ENCODE results near the gene ZBTB46.
A peak's percentile ranks its signal among the peaks of the same experiment; 100 is the strongest.

The ZBTB46 gene

DNA sequence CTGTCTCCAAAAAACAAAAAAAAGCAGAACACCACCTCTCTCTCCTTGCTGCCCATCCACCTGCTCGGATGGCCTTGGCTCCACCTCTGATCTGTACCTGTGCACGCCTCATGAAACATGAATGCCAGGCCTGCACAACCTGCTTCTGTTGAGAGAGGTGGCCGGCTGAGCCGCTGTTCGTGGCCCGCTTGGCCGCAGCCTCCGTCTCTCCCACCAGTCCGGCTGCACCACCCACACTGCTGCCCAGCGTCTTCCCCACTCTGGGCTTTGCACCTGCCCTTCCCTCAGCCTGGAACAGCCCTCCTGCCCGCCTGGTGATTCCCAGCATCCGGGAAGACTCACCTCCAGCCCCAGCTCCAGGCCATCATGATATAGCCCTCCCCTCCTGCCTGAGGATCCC lies 12.2 kb upstream of the ZBTB46 start:
- no peak overlapping the region for H3K4me3 ChIP-seq (ENCODE audit: low read length)
- H3K4me1 ChIP-seq (ENCODE audit: low read length) = peaks cover 28% of the 10 kb centered on the region
- H4K20me1 ChIP-seq (ENCODE audit: insufficient read depth, low read length) = no peaks in the 10 kb centered on the region
- H3K36me3 ChIP-seq (replicated peaks; ENCODE audit: low read depth, low read length) = no peaks in the 10 kb centered on the region
- H3K27me3 ChIP-seq (ENCODE audit: low read depth, low read length) = peaks cover 23% of the 10 kb centered on the region
- no peak overlapping the region for H3K27ac ChIP-seq (ENCODE audit: low read length)
- H3K9ac ChIP-seq (ENCODE audit: low read length) = no peak overlapping the region
- TF ChIP-seq EZH2phosphoT487 (IDR thresholded peaks at IDR 0.05; ENCODE audit: low read depth) = no peak
- TF ChIP-seq, protein P1, sequence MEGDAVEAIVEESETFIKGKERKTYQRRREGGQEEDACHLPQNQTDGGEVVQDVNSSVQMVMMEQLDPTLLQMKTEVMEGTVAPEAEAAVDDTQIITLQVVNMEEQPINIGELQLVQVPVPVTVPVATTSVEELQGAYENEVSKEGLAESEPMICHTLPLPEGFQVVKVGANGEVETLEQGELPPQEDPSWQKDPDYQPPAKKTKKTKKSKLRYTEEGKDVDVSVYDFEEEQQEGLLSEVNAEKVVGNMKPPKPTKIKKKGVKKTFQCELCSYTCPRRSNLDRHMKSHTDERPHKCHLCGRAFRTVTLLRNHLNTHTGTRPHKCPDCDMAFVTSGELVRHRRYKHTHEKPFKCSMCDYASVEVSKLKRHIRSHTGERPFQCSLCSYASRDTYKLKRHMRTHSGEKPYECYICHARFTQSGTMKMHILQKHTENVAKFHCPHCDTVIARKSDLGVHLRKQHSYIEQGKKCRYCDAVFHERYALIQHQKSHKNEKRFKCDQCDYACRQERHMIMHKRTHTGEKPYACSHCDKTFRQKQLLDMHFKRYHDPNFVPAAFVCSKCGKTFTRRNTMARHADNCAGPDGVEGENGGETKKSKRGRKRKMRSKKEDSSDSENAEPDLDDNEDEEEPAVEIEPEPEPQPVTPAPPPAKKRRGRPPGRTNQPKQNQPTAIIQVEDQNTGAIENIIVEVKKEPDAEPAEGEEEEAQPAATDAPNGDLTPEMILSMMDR (IDR thresholded peaks at IDR 0.05; ENCODE audit: low read depth, low read length) = no peak
- no peaks in the 10 kb centered on the region for H3K79me2 ChIP-seq (ENCODE audit: low read length)
- H3K9me3 ChIP-seq (ENCODE audit: insufficient read depth, low read length) = no peaks in the 10 kb centered on the region
- H3K4me2 ChIP-seq (ENCODE audit: low read length) = no peak overlapping the region
- H2AFZ ChIP-seq (ENCODE audit: low read depth, low read length) = no peak overlapping the region

DNA sequence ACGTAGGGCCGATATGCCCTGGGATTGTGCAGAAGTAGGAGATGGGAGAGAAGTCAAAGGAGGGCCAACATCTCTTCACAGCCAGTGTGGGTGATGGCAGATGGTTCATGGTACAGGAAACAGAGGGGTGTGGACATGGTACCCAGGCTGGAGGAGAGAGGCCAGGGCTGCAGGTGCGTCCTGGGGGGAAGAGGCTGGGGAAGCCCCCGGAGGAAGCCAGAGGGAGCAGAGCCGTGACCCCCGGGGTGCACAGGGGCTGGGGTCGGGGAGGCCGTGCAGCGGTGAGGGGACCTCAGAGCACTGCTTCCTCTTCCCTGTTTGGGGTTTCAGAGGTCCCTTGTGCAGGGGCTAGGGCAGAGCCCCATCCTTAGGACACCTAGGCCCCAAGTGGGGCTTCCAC lies 11.2 kb upstream of the ZBTB46 start:
- no peaks in the 10 kb centered on the region for H3K9me3 ChIP-seq (ENCODE audit: insufficient read depth, low read length)
- TF ChIP-seq, protein P1 (IDR thresholded peaks at IDR 0.05; ENCODE audit: low read depth, low read length) = no peak
- no peak for TF ChIP-seq EZH2phosphoT487 (IDR thresholded peaks at IDR 0.05; ENCODE audit: low read depth)
- H4K20me1 ChIP-seq (ENCODE audit: insufficient read depth, low read length) = no peaks in the 10 kb centered on the region
- H3K79me2 ChIP-seq (ENCODE audit: low read length) = no peaks in the 10 kb centered on the region
- peak overlapping the region; percentile 3; the same call in 1 of the 2 replicates for H3K4me3 ChIP-seq (ENCODE audit: low read length)
- H3K9ac ChIP-seq (ENCODE audit: low read length) = no peak overlapping the region; the same call in 1 of the 2 replicates
- H3K36me3 ChIP-seq (replicated peaks; ENCODE audit: low read depth, low read length) = no peaks in the 10 kb centered on the region
- H3K27ac ChIP-seq (ENCODE audit: low read length) = no peak overlapping the region
- peaks cover 26% of the 10 kb centered on the region for H3K4me1 ChIP-seq (ENCODE audit: low read length)
- H3K27me3 ChIP-seq (ENCODE audit: low read depth, low read length) = peaks cover 23% of the 10 kb centered on the region
- peak overlapping the region; percentile 65 for H3K4me2 ChIP-seq (ENCODE audit: low read length)
- peak overlapping the region; percentile 47; the same call in 1 of the 2 replicates for H2AFZ ChIP-seq (ENCODE audit: low read depth, low read length)

DNA sequence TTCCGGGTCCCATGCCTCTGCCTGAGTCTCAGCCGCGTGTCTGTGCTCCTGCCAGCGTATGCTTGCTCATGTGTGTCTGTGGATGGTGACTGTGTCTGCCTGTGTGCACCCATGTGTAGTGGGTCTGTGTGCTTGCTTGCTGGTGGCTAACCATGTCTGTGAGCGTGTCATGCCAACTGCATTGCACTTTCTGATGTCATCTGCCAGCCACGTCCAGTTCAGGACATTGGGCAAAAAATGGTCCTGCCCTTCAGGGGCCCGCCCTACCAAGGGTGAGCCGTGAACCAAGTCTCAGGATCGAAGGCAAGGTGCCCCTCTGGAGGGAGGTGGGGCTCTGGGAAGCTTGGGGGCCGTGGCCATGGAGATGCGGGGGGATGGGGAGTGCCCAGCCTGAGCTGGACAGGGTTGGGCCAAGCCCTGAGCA lies 9.4 kb upstream of the ZBTB46 start:
- Histone ChIP-seq H4K20me1 (ENCODE audit: insufficient read depth, low read length) (no peaks in the 10 kb centered on the region), H3K79me2 (ENCODE audit: low read length) (no peaks in the 10 kb centered on the region), H3K27me3 (ENCODE audit: low read depth, low read length) (peaks cover 13% of the 10 kb centered on the region), H3K4me2 (ENCODE audit: low read length) (no peak overlapping the region), H3K36me3 (replicated peaks; ENCODE audit: low read depth, low read length) (no peaks in the 10 kb centered on the region), H3K27ac (ENCODE audit: low read length) (no peak overlapping the region), H3K9me3 (ENCODE audit: insufficient read depth, low read length) (no peaks in the 10 kb centered on the region), H2AFZ (ENCODE audit: low read depth, low read length) (no peak overlapping the region), H3K4me1 (ENCODE audit: low read length) (peaks cover 25% of the 10 kb centered on the region), H3K9ac (ENCODE audit: low read length) (no peak overlapping the region), H3K4me3 (ENCODE audit: low read length) (no peak overlapping the region)
- no peak for TF ChIP-seq EZH2phosphoT487 (IDR thresholded peaks at IDR 0.05; ENCODE audit: low read depth)
- TF ChIP-seq, protein P1 (IDR thresholded peaks at IDR 0.05; ENCODE audit: low read depth, low read length) = no peak

DNA sequence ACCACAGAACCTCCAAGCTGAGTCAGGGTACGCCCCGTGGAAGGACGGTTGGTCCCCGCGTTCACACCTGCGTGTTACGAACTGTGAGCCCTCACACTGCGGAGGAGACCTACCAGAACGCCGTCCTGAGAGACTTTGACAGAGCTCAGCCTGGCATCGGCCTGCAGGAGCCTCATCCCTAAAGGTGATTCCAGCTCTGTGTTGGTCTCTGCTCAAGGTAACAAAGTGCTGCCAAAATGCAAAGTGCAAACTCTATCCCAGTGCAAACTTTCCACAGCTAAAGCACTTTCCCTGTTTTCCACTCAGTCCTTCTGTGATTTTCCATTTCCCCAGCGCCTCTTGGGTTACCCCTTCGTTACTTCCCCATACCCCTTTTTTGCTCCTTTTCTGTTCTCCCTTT lies 8.6 kb upstream of the ZBTB46 start:
- no peaks in the 10 kb centered on the region for H4K20me1 ChIP-seq (ENCODE audit: insufficient read depth, low read length)
- no peaks in the 10 kb centered on the region for H3K9me3 ChIP-seq (ENCODE audit: insufficient read depth, low read length)
- H3K27me3 ChIP-seq (ENCODE audit: low read depth, low read length) = peaks cover 11% of the 10 kb centered on the region
- no peak overlapping the region for H2AFZ ChIP-seq (ENCODE audit: low read depth, low read length)
- no peaks in the 10 kb centered on the region for H3K79me2 ChIP-seq (ENCODE audit: low read length)
- peaks cover 25% of the 10 kb centered on the region for H3K4me1 ChIP-seq (ENCODE audit: low read length)
- H3K4me3 ChIP-seq (ENCODE audit: low read length) = no peak overlapping the region
- TF ChIP-seq, protein P1 (IDR thresholded peaks at IDR 0.05; ENCODE audit: low read depth, low read length) = no peak
- TF ChIP-seq EZH2phosphoT487 (IDR thresholded peaks at IDR 0.05; ENCODE audit: low read depth) = no peak
- no peak overlapping the region for H3K9ac ChIP-seq (ENCODE audit: low read length)
- no peak overlapping the region for H3K4me2 ChIP-seq (ENCODE audit: low read length)
- no peak overlapping the region for H3K27ac ChIP-seq (ENCODE audit: low read length)
- H3K36me3 ChIP-seq (replicated peaks; ENCODE audit: low read depth, low read length) = no peaks in the 10 kb centered on the region
